Vagina (tissue), 2 donors: ENCODE measurements around the gene RIN3.

Experiments used
- POLR2A ChIP-seq, 2 donors: fragments of 450-650 bp; IDR thresholded peaks; one replicate each; pipeline ENCODE4 v1.6.1; 2017; ENCODE audit warnings: antibody characterized with exemption in 2 of 2, mild to moderate bottlenecking in 2 of 2, moderate library complexity in 2 of 2
- TF ChIP-seq, protein P1 (sequence below), 3 experiments: fragments of 450-650 bp in 2 of 3; fragments of 200-600 bp in 1 of 3; sonication (generic) in 1 of 3; IDR thresholded peaks; one replicate each; pipeline ENCODE4 v1.5.1; 2017 to 2019; ENCODE audit warnings: antibody characterized with exemption in 3 of 3, mild to moderate bottlenecking in 2 of 3, moderate library complexity in 2 of 3

DNA sequence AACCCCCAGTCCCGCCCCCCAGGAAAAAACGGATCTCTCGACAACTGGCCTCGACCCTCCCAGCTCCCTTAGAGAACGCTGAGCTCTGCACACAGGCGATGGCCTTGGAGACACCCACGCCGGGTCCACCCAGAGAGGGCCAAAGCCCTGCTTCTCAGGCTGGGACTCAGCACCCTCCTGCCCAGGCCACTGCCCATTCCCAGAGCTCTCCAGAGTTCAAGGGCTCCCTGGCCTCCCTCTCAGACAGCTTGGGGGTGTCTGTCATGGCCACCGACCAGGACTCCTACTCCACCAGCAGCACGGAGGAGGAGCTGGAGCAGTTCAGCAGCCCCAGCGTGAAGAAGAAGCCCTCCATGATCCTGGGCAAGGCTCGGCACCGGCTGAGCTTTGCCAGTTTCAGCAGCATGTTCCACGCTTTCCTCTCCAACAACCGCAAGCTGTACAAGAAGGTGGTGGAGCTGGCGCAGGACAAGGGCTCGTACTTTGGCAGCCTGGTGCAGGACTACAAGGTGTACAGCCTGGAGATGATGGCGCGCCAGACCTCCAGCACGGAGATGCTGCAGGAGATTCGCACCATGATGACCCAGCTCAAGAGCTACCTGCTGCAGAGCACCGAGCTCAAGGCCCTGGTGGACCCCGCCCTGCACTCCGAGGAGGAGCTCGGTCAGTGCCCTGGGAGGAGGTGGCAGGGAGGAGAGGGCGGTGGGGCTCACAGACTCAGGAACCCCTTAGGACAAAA, 139.0 kb downstream of the RIN3 start:
- TF ChIP-seq POLR2A (IDR thresholded peaks at IDR 0.05): no peak
- TF ChIP-seq, protein P1, sequence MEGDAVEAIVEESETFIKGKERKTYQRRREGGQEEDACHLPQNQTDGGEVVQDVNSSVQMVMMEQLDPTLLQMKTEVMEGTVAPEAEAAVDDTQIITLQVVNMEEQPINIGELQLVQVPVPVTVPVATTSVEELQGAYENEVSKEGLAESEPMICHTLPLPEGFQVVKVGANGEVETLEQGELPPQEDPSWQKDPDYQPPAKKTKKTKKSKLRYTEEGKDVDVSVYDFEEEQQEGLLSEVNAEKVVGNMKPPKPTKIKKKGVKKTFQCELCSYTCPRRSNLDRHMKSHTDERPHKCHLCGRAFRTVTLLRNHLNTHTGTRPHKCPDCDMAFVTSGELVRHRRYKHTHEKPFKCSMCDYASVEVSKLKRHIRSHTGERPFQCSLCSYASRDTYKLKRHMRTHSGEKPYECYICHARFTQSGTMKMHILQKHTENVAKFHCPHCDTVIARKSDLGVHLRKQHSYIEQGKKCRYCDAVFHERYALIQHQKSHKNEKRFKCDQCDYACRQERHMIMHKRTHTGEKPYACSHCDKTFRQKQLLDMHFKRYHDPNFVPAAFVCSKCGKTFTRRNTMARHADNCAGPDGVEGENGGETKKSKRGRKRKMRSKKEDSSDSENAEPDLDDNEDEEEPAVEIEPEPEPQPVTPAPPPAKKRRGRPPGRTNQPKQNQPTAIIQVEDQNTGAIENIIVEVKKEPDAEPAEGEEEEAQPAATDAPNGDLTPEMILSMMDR (IDR thresholded peaks at IDR 0.05): no peak
